HG03558 (cell line): Measurements from ENCODE around the gene ADARB2.

Source experiments
- ATAC-seq: cut with Tn5 transposase; IDR thresholded peaks from one replicate; pipeline ENCODE4 v1.9.1; 2021; ENCODE audit warnings: moderate number of reproducible peaks; ENCODE audit not compliant: unreplicated experiment; ENCODE audit errors: extremely low read depth

ADARB2 gene

GRCh38 chr10:1515121-1515779, 222.1 kb downstream of the ADARB2 start:
- no peak for ATAC-seq

GRCh38 chr10:1514681-1515080, 222.6 kb downstream of the ADARB2 start:
- no peak for ATAC-seq

GRCh38 chr10:1513221-1513620, 224.1 kb downstream of the ADARB2 start:
- ATAC-seq, result no peak

- ATAC-seq, result no peak
Measured at GRCh38 chr10:1509011-1509530, 228.3 kb downstream of the ADARB2 start.

- no peak for ATAC-seq
Measured at GRCh38 chr10:1508096-1508495, 229.2 kb downstream of the ADARB2 start.

GRCh38 chr10:1507436-1507835, 229.9 kb downstream of the ADARB2 start:
- no peak for ATAC-seq

- ATAC-seq, result no peak
Measured at GRCh38 chr10:1504940-1505339, 232.4 kb downstream of the ADARB2 start.

- ATAC-seq, result no peak
Measured at GRCh38 chr10:1504286-1504685, 233.0 kb downstream of the ADARB2 start.

GRCh38 chr10:1502451-1502850, 234.9 kb downstream of the ADARB2 start:
- ATAC-seq, result no peak

- ATAC-seq, result no peak
Measured at GRCh38 chr10:1499359-1499957, 237.9 kb downstream of the ADARB2 start.

- ATAC-seq, result no peak
Measured at GRCh38 chr10:1498746-1499358, 238.5 kb downstream of the ADARB2 start.

- ATAC-seq, result no peak
Measured at GRCh38 chr10:1495915-1496517, 241.3 kb downstream of the ADARB2 start.

GRCh38 chr10:1492641-1493040, 244.7 kb downstream of the ADARB2 start:
- no peak for ATAC-seq

- no peak for ATAC-seq
Measured at GRCh38 chr10:1491901-1492300, 245.4 kb downstream of the ADARB2 start.

- ATAC-seq, result no peak
Measured at GRCh38 chr10:1489801-1490200, 247.5 kb downstream of the ADARB2 start.

- ATAC-seq, result peak; percentile 97
Measured at GRCh38 chr10:1488970-1489548, 248.3 kb downstream of the ADARB2 start.

- ATAC-seq, result no peak
Measured at GRCh38 chr10:1486841-1487687, 250.3 kb downstream of the ADARB2 start.

- no peak for ATAC-seq
Measured at GRCh38 chr10:1485357-1485756, 252.0 kb downstream of the ADARB2 start.

- ATAC-seq, result no peak
Measured at GRCh38 chr10:1483826-1484225, 253.5 kb downstream of the ADARB2 start.

- ATAC-seq, result no peak
Measured at GRCh38 chr10:1483246-1483645, 254.1 kb downstream of the ADARB2 start.
